Measurements from ENCODE around the gene DONSON.
"Not testable (repeated sequence)": the region's sequence is repeated elsewhere in the genome, so short reads cannot be mapped to it uniquely, and the experiment has no call there.

DONSON gene

GRCh38 chr21:33598051-33598450 is 9.6 kb upstream of the DONSON start:
- H3K27ac ChIP-seq (ENCODE audit: low read depth in 2 of 2, low read length in 2 of 2), result no peak overlapping the region
- H3K27me3 ChIP-seq (ENCODE audit: control insufficient read depth in 2 of 2, insufficient read depth in 2 of 2, low read length in 2 of 2), result no peaks in the 10 kb centered on the region
- peaks cover 46 to 53% of the 10 kb centered on the region in 2 donors for H3K36me3 ChIP-seq (ENCODE audit: control insufficient read depth in 2 of 2, insufficient read depth in 2 of 2, low read length in 2 of 2)
- no peaks in the 10 kb centered on the region for H3K4me1 ChIP-seq (ENCODE audit: control insufficient read depth in 2 of 2, insufficient read depth in 2 of 2, low read length in 2 of 2)
- H3K4me3 ChIP-seq (ENCODE audit: low read length in 2 of 2), result no peak overlapping the region
- no peaks in the 10 kb centered on the region for H3K9me3 ChIP-seq (ENCODE audit: control insufficient read depth in 2 of 2, low read length in 2 of 2)
- no peak overlapping the region for H3K9ac ChIP-seq (ENCODE audit: low read depth in 1 of 2, low read length in 2 of 2)

GRCh38 chr21:33587792-33588484 is 546 bp downstream of the DONSON start:
- Histone ChIP-seq H3K27me3 (ENCODE audit: control insufficient read depth in 2 of 2, insufficient read depth in 2 of 2, low read length in 2 of 2) (no peaks in the 10 kb centered on the region), H3K4me1 (ENCODE audit: control insufficient read depth in 2 of 2, insufficient read depth in 2 of 2, low read length in 2 of 2) (peaks cover 0 to 11% of the 10 kb centered on the region in 2 donors)

GRCh38 chr21:33586927-33587326 is 1.6 kb downstream of the DONSON start:
- Histone ChIP-seq H3K27me3 (ENCODE audit: control insufficient read depth in 2 of 2, insufficient read depth in 2 of 2, low read length in 2 of 2) (no peaks in the 10 kb centered on the region), H3K9ac (ENCODE audit: low read depth in 1 of 2, low read length in 2 of 2) (no peak overlapping the region), H3K9me3 (ENCODE audit: control insufficient read depth in 2 of 2, low read length in 2 of 2) (no peaks in the 10 kb centered on the region), H3K27ac (ENCODE audit: low read depth in 2 of 2, low read length in 2 of 2) (no peak overlapping the region), H3K4me1 (ENCODE audit: control insufficient read depth in 2 of 2, insufficient read depth in 2 of 2, low read length in 2 of 2) (peaks cover 0 to 11% of the 10 kb centered on the region in 2 donors), H3K4me3 (ENCODE audit: low read length in 2 of 2) (no peak overlapping the region), H3K36me3 (ENCODE audit: control insufficient read depth in 2 of 2, insufficient read depth in 2 of 2, low read length in 2 of 2) (peaks cover 0 to 2% of the 10 kb centered on the region in 2 donors)

More at GRCh38 chr21:33587792-33588484, 546 bp downstream of the DONSON start:
- Histone ChIP-seq H3K9ac (ENCODE audit: low read depth in 1 of 2, low read length in 2 of 2) (peak overlapping the region; percentile 68 to 73), H3K9me3 (ENCODE audit: control insufficient read depth in 2 of 2, low read length in 2 of 2) (no peaks in the 10 kb centered on the region), H3K36me3 (ENCODE audit: control insufficient read depth in 2 of 2, insufficient read depth in 2 of 2, low read length in 2 of 2) (no peaks in the 10 kb centered on the region), H3K27ac (ENCODE audit: low read depth in 2 of 2, low read length in 2 of 2) (peak overlapping the region; percentile 67 to 83), H3K4me3 (ENCODE audit: low read length in 2 of 2) (peak overlapping the region; percentile 84 to 93)

- Histone ChIP-seq H3K36me3 (ENCODE audit: control insufficient read depth in 2 of 2, insufficient read depth in 2 of 2, low read length in 2 of 2) (peaks cover 0 to 4% of the 10 kb centered on the region in 2 donors), H3K9ac (ENCODE audit: low read depth in 1 of 2, low read length in 2 of 2) (no peak overlapping the region), H3K27me3 (ENCODE audit: control insufficient read depth in 2 of 2, insufficient read depth in 2 of 2, low read length in 2 of 2) (no peaks in the 10 kb centered on the region), H3K27ac (ENCODE audit: low read depth in 2 of 2, low read length in 2 of 2) (no peak overlapping the region), H3K4me1 (ENCODE audit: control insufficient read depth in 2 of 2, insufficient read depth in 2 of 2, low read length in 2 of 2) (peaks cover 0 to 10% of the 10 kb centered on the region in 2 donors), H3K9me3 (ENCODE audit: control insufficient read depth in 2 of 2, low read length in 2 of 2) (no peaks in the 10 kb centered on the region), H3K4me3 (ENCODE audit: low read length in 2 of 2) (no peak overlapping the region)
These were observed 4.0 kb downstream of the DONSON start for GRCh38 chr21:33584455-33584854.

- no peak overlapping the region for H3K9ac ChIP-seq (ENCODE audit: low read depth in 1 of 2, low read length in 2 of 2)
- no peaks in the 10 kb centered on the region for H3K27me3 ChIP-seq (ENCODE audit: control insufficient read depth in 2 of 2, insufficient read depth in 2 of 2, low read length in 2 of 2)
- H3K27ac ChIP-seq (ENCODE audit: low read depth in 2 of 2, low read length in 2 of 2), result no peak overlapping the region
- H3K9me3 ChIP-seq (ENCODE audit: control insufficient read depth in 2 of 2, low read length in 2 of 2), result no peaks in the 10 kb centered on the region
- H3K36me3 ChIP-seq (ENCODE audit: control insufficient read depth in 2 of 2, insufficient read depth in 2 of 2, low read length in 2 of 2), result peaks cover 26 to 31% of the 10 kb centered on the region in 2 donors
- H3K4me3 ChIP-seq (ENCODE audit: low read length in 2 of 2), result no peak overlapping the region
- H3K4me1 ChIP-seq (ENCODE audit: control insufficient read depth in 2 of 2, insufficient read depth in 2 of 2, low read length in 2 of 2), result no peaks in the 10 kb centered on the region
These were observed 9.4 kb downstream of the DONSON start for GRCh38 chr21:33578959-33579542.

- no peak overlapping the region for H3K4me3 ChIP-seq (ENCODE audit: low read length in 2 of 2)
- H3K27ac ChIP-seq (ENCODE audit: low read depth in 2 of 2, low read length in 2 of 2), result no peak overlapping the region
- no peaks in the 10 kb centered on the region for H3K9me3 ChIP-seq (ENCODE audit: control insufficient read depth in 2 of 2, low read length in 2 of 2)
- no peaks in the 10 kb centered on the region for H3K4me1 ChIP-seq (ENCODE audit: control insufficient read depth in 2 of 2, insufficient read depth in 2 of 2, low read length in 2 of 2)
- no peaks in the 10 kb centered on the region for H3K27me3 ChIP-seq (ENCODE audit: control insufficient read depth in 2 of 2, insufficient read depth in 2 of 2, low read length in 2 of 2)
- no peak overlapping the region for H3K9ac ChIP-seq (ENCODE audit: low read depth in 1 of 2, low read length in 2 of 2)
- H3K36me3 ChIP-seq (ENCODE audit: control insufficient read depth in 2 of 2, insufficient read depth in 2 of 2, low read length in 2 of 2), result peaks cover 33 to 36% of the 10 kb centered on the region in 2 donors
These were observed 10.3 kb downstream of the DONSON start for GRCh38 chr21:33578214-33578613.

- not testable (repeated sequence) for H3K27me3 ChIP-seq (ENCODE audit: control insufficient read depth in 2 of 2, insufficient read depth in 2 of 2, low read length in 2 of 2); H3K9me3 ChIP-seq (ENCODE audit: control insufficient read depth in 2 of 2, low read length in 2 of 2); H3K27ac ChIP-seq (ENCODE audit: low read depth in 2 of 2, low read length in 2 of 2); H3K9ac ChIP-seq (ENCODE audit: low read depth in 1 of 2, low read length in 2 of 2); H3K4me3 ChIP-seq (ENCODE audit: low read length in 2 of 2); H3K4me1 ChIP-seq (ENCODE audit: control insufficient read depth in 2 of 2, insufficient read depth in 2 of 2, low read length in 2 of 2)
- H3K36me3 ChIP-seq (ENCODE audit: control insufficient read depth in 2 of 2, insufficient read depth in 2 of 2, low read length in 2 of 2), result peaks cover 43 to 44% of the 10 kb centered on the region in 2 donors
These were observed 11.7 kb downstream of the DONSON start for GRCh38 chr21:33576741-33577141.

- Histone ChIP-seq H3K36me3 (ENCODE audit: control insufficient read depth in 2 of 2, insufficient read depth in 2 of 2, low read length in 2 of 2) (peaks cover 64 to 65% of the 10 kb centered on the region in 2 donors), H3K4me1 (ENCODE audit: control insufficient read depth in 2 of 2, insufficient read depth in 2 of 2, low read length in 2 of 2) (no peaks in the 10 kb centered on the region), H3K4me3 (ENCODE audit: low read length in 2 of 2) (no peak overlapping the region), H3K9me3 (ENCODE audit: control insufficient read depth in 2 of 2, low read length in 2 of 2) (no peaks in the 10 kb centered on the region), H3K27me3 (ENCODE audit: control insufficient read depth in 2 of 2, insufficient read depth in 2 of 2, low read length in 2 of 2) (no peaks in the 10 kb centered on the region), H3K9ac (ENCODE audit: low read depth in 1 of 2, low read length in 2 of 2) (no peak overlapping the region), H3K27ac (ENCODE audit: low read depth in 2 of 2, low read length in 2 of 2) (no peak overlapping the region)
These were observed 16.1 kb downstream of the DONSON start for GRCh38 chr21:33572350-33572749.

GRCh38 chr21:33569991-33570390 is 18.5 kb downstream of the DONSON start:
- no peaks in the 10 kb centered on the region for H3K27me3 ChIP-seq (ENCODE audit: control insufficient read depth in 2 of 2, insufficient read depth in 2 of 2, low read length in 2 of 2)
- no peak overlapping the region for H3K27ac ChIP-seq (ENCODE audit: low read depth in 2 of 2, low read length in 2 of 2)
- H3K9ac ChIP-seq (ENCODE audit: low read depth in 1 of 2, low read length in 2 of 2), result no peak overlapping the region
- no peaks in the 10 kb centered on the region for H3K4me1 ChIP-seq (ENCODE audit: control insufficient read depth in 2 of 2, insufficient read depth in 2 of 2, low read length in 2 of 2)
- no peaks in the 10 kb centered on the region for H3K9me3 ChIP-seq (ENCODE audit: control insufficient read depth in 2 of 2, low read length in 2 of 2)
- peaks cover 50 to 56% of the 10 kb centered on the region in 2 donors for H3K36me3 ChIP-seq (ENCODE audit: control insufficient read depth in 2 of 2, insufficient read depth in 2 of 2, low read length in 2 of 2)
- H3K4me3 ChIP-seq (ENCODE audit: low read length in 2 of 2), result no peak overlapping the region

- Histone ChIP-seq H3K9ac (ENCODE audit: low read depth in 1 of 2, low read length in 2 of 2) (no peak overlapping the region), H3K27me3 (ENCODE audit: control insufficient read depth in 2 of 2, insufficient read depth in 2 of 2, low read length in 2 of 2) (no peaks in the 10 kb centered on the region), H3K9me3 (ENCODE audit: control insufficient read depth in 2 of 2, low read length in 2 of 2) (no peaks in the 10 kb centered on the region), H3K4me1 (ENCODE audit: control insufficient read depth in 2 of 2, insufficient read depth in 2 of 2, low read length in 2 of 2) (no peaks in the 10 kb centered on the region), H3K27ac (ENCODE audit: low read depth in 2 of 2, low read length in 2 of 2) (no peak overlapping the region), H3K36me3 (ENCODE audit: control insufficient read depth in 2 of 2, insufficient read depth in 2 of 2, low read length in 2 of 2) (peaks cover 41 to 48% of the 10 kb centered on the region in 2 donors), H3K4me3 (ENCODE audit: low read length in 2 of 2) (no peak overlapping the region)
These were observed 20.0 kb downstream of the DONSON start for GRCh38 chr21:33568448-33568847.

Measured in mucosa of rectum (tissue), 2 donors.